CD8-positive, alpha-beta memory T cell (primary cell): ENCODE data around the gene MAGEA6. TPM values are rescaled to one million over a fixed set of nuclear protein-coding genes. Genes with fewer than 3 reads are reported as not detected.

Experiments used
- polyA plus RNA-seq: library from polyadenylated mRNA; unstranded; fragments of 300-500 nt; fragmentation: Illumina TruSeq; gene quantifications from one replicate; pipeline ENCODE4 v1.2.3, GENCODE V29; 2021
- total RNA-seq, 2 experiments: library from RNA; stranded (reverse); gene quantifications; one replicate each; pipeline ENCODE4 v1.2.3, GENCODE V29; 2021

Gene MAGEA6
- total and polyA plus RNA-seq, 3 experiments from 2014 or later = not detected

Other genes starting within 250 kb of the MAGEA6 start
- gene GABRQ, start 131.8 kb downstream of the MAGEA6 start, total RNA-seq = not detected
- gene GABRQ, start 131.8 kb downstream of the MAGEA6 start, polyA plus RNA-seq = not detected
- not detected for gene MAGEA3, start 70.9 kb downstream of the MAGEA6 start, total RNA-seq
- not detected for gene MAGEA3, start 70.9 kb downstream of the MAGEA6 start, polyA plus RNA-seq
- not detected for gene CSAG2, start 60.4 kb downstream of the MAGEA6 start, total RNA-seq
- gene CSAG2, start 60.4 kb downstream of the MAGEA6 start, polyA plus RNA-seq = not detected
- gene MAGEA2B, start 55.1 kb downstream of the MAGEA6 start, total RNA-seq = not detected
- gene MAGEA2B, start 55.1 kb downstream of the MAGEA6 start, polyA plus RNA-seq = not detected
- not detected for gene CSAG1, start 36.0 kb downstream of the MAGEA6 start, total RNA-seq
- gene CSAG1, start 36.0 kb downstream of the MAGEA6 start, polyA plus RNA-seq = not detected
- not detected for gene MAGEA12, start 35.9 kb downstream of the MAGEA6 start, total RNA-seq
- gene MAGEA12, start 35.9 kb downstream of the MAGEA6 start, polyA plus RNA-seq = not detected
- not detected for gene MAGEA2, start 15.8 kb downstream of the MAGEA6 start, total RNA-seq
- gene MAGEA2, start 15.8 kb downstream of the MAGEA6 start, polyA plus RNA-seq = not detected
- not detected for gene CSAG3, start 10.5 kb downstream of the MAGEA6 start, total RNA-seq
- not detected for gene CSAG3, start 10.5 kb downstream of the MAGEA6 start, polyA plus RNA-seq
- gene CETN2, start 61.1 kb upstream of the MAGEA6 start, total RNA-seq = 10 to 100 TPM; 12.5 to 15.4 TPM
- gene CETN2, start 61.1 kb upstream of the MAGEA6 start, polyA plus RNA-seq = 29.0 TPM
- 10 to 100 TPM; 20.3 to 21.8 TPM for gene NSDHL, start 61.4 kb upstream of the MAGEA6 start, total RNA-seq
- gene NSDHL, start 61.4 kb upstream of the MAGEA6 start, polyA plus RNA-seq = 15.0 TPM
- under 1 TPM; 0.82 to 0.96 TPM for gene ZNF185, start 128.4 kb upstream of the MAGEA6 start, total RNA-seq
- 2.3 TPM for gene ZNF185, start 128.4 kb upstream of the MAGEA6 start, polyA plus RNA-seq
- gene PNMA5, start 224.4 kb upstream of the MAGEA6 start, total RNA-seq = not detected
- gene PNMA5, start 224.4 kb upstream of the MAGEA6 start, polyA plus RNA-seq = not detected